ENCODE results near the gene NKAIN2.

DNA sequence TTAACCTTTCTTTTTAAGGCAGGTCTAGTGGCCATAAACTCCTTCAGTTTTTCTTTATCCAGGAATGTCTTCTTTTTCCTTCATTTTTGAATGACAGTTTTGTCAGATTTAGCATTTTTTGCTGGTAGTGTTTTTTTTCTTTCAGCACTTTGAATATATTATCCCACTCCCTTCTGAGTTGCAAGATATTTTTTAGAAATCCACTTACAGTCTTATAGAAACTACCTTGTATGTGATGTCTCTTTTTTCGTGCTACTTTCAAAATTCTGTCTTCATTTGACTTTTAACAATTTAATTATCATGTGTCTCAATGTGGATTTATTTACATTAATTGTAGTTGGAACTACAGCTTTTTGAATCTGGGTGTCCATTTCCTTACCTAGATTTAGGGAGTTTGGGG, 874.2 kb downstream of the NKAIN2 start:
- TF ChIP-seq CTCF (optimal IDR thresholded peaks at IDR 0.05 in 1 of 3, IDR thresholded peaks at IDR 0.05 in 1 of 3, conservative IDR thresholded peaks at IDR 0.05 in 1 of 3; ENCODE audit: extremely low read depth in 1 of 3, insufficient read depth in 2 of 3, low read length in 3 of 3), result no peak
- TF ChIP-seq EZH2 (IDR thresholded peaks at IDR 0.05; ENCODE audit: low read length), result no peak
